GM19043 (cell line): ENCODE measurements around the gene IRF5.

Experiments used
- ATAC-seq: cut with Tn5 transposase; IDR thresholded peaks from one replicate; pipeline ENCODE4 v1.9.1; 2021; ENCODE audit warnings: low read depth; ENCODE audit not compliant: unreplicated experiment

IRF5 gene

GRCh38 chr7:128919881-128920799 lies 17.6 kb upstream of the IRF5 start:
- ATAC-seq, result no peak

GRCh38 chr7:128920913-128921582 lies 16.7 kb upstream of the IRF5 start:
- no peak for ATAC-seq

GRCh38 chr7:128921866-128922440 lies 15.8 kb upstream of the IRF5 start:
- ATAC-seq, result no peak

GRCh38 chr7:128922496-128923410 lies 15.0 kb upstream of the IRF5 start:
- no peak for ATAC-seq

GRCh38 chr7:128923411-128923800 lies 14.3 kb upstream of the IRF5 start:
- no peak for ATAC-seq

GRCh38 chr7:128924707-128925588 lies 12.8 kb upstream of the IRF5 start:
- ATAC-seq, result no peak

- no peak for ATAC-seq
Measured at GRCh38 chr7:128928159-128928813, 9.4 kb upstream of the IRF5 start.

GRCh38 chr7:128928882-128929788 lies 8.6 kb upstream of the IRF5 start:
- no peak for ATAC-seq

- no peak for ATAC-seq
Measured at GRCh38 chr7:128931190-128931798, 6.4 kb upstream of the IRF5 start.

GRCh38 chr7:128931965-128932861 lies 5.5 kb upstream of the IRF5 start:
- ATAC-seq, result no peak

- no peak for ATAC-seq
Measured at GRCh38 chr7:128932862-128933179, 4.9 kb upstream of the IRF5 start.

GRCh38 chr7:128933180-128933891 lies 4.4 kb upstream of the IRF5 start:
- no peak for ATAC-seq

GRCh38 chr7:128934361-128935341 lies 3.1 kb upstream of the IRF5 start:
- peak; percentile 36 for ATAC-seq

GRCh38 chr7:128935342-128935730 lies 2.4 kb upstream of the IRF5 start:
- ATAC-seq, result no peak

- no peak for ATAC-seq
Measured at GRCh38 chr7:128936798-128937197, 929 bp upstream of the IRF5 start.
